K562 (cell line): ENCODE results near the gene ZNF69. TPM values are rescaled to one million over a fixed set of nuclear protein-coding genes. Genes with fewer than 3 reads are reported as not detected.

Experiments
- CBFA2T3 ChIP-seq: fragments of 450-650 bp; IDR thresholded peaks from 2 replicates; pipeline ENCODE4 v1.6.1; 2017
- CREM ChIP-seq: IDR thresholded peaks from 2 replicates; pipeline ENCODE4 v1.6.1; 2014; ENCODE audit warnings: antibody characterized with exemption, low read depth
- MTA2 ChIP-seq: fragments of 450-650 bp; IDR thresholded peaks from 2 replicates; pipeline ENCODE4 v1.6.1; 2016; ENCODE audit warnings: low read depth
- NONO ChIP-seq, 2 experiments: fragments of 200-400 bp in 1 of 2; fragments of 450-650 bp in 1 of 2; formaldehyde crosslinking in 1 of 2; IDR thresholded peaks; 2 replicates each; pipeline ENCODE4 v1.6.1; 2017; ENCODE audit warnings: low read depth in 2 of 2, mild to moderate bottlenecking in 2 of 2, moderate library complexity in 2 of 2, low read length in 1 of 2
- OTX1 ChIP-seq: fragments of 450-650 bp; formaldehyde crosslinking; IDR thresholded peaks from 2 replicates; pipeline ENCODE4 v1.4.0; 2022; ENCODE audit warnings: mild to moderate bottlenecking
- POLR2B ChIP-seq: fragments of 450-650 bp; IDR thresholded peaks from 2 replicates; pipeline ENCODE4 v1.6.1; 2018; ENCODE audit warnings: low read depth; ENCODE audit not compliant: partially characterized antibody
- RBM22 ChIP-seq: fragments of 200-400 bp; formaldehyde crosslinking; IDR thresholded peaks from 2 replicates; pipeline ENCODE4 v1.6.1; 2018; ENCODE audit warnings: low read length, low read depth; ENCODE audit not compliant: poor library complexity, severe bottlenecking
- SPI1 ChIP-seq: IDR thresholded peaks from 2 replicates; pipeline ENCODE4 v1.6.1; 2011; ENCODE audit warnings: low read depth, low read length, control low read depth, borderline replicate concordance
- ZNF165 ChIP-seq: fragments of 250-450 bp; sonication (Bioruptor Pico); IDR thresholded peaks from 2 replicates; pipeline ENCODE4 v1.4.0; 2020; ENCODE audit warnings: borderline replicate concordance
- ZNF830 ChIP-seq: fragments of 250-450 bp; sonication (Bioruptor Pico); IDR thresholded peaks from 2 replicates; pipeline ENCODE4 v1.5.0; 2021; ENCODE audit warnings: mild to moderate bottlenecking
- polyA plus RNA-seq, 8 experiments: library from polyadenylated mRNA; depleted of rRNA in 4 of 8; stranded (reverse) in 5 of 8; unstranded in 3 of 8; fragments of >200 nt; fragmentation: Nextera tagmentation in 2 of 8; fragmentation: Illumina TruSeq in 1 of 8; extraction: Ambion mirVana in 2 of 8; extraction: Trizol in 1 of 8; gene quantifications; 2 replicates each; pipeline versions ENCODE4 v1.2.1 to v1.2.3, GENCODE V29; 2011 to 2014; ENCODE audit warnings: inconsistent platforms in 1 of 8, missing spikeins in 1 of 8
- total RNA-seq, 7 experiments: library from RNA; depleted of rRNA in 6 of 7; stranded (reverse); fragments of >200 nt in 6 of 7; fragmentation: Illumina TruSeq in 2 of 7; extraction: Trizol in 2 of 7; gene quantifications; 2 replicates each; pipeline versions ENCODE4 v1.2.1 to v1.2.3, GENCODE V29; 2011 to 2021; ENCODE audit warnings: low replicate concordance in 1 of 7
- TF ChIP-seq, protein P1 (sequence below): fragments of 250-450 bp; sonication (Bioruptor Pico); IDR thresholded peaks from 2 replicates; pipeline ENCODE4 v1.8.0; 2021; ENCODE audit warnings: mild to moderate bottlenecking, moderate library complexity
- TF ChIP-seq, protein P2 (sequence below): sonication (generic); formaldehyde crosslinking; IDR thresholded peaks from 2 replicates; pipeline ENCODE4 v1.8.0; 2022; ENCODE audit warnings: mild to moderate bottlenecking, missing genetic modification reagents
- TF ChIP-seq, protein P3 (sequence below): fragments of 200-800 bp; sonication (Bioruptor generic); IDR thresholded peaks from 2 replicates; pipeline ENCODE4 v1.6.1; 2016; ENCODE audit warnings: missing genetic modification characterization, missing compliant biosample characterization
- TF ChIP-seq, protein P4 (sequence below): fragments of 450-650 bp; IDR thresholded peaks from 2 replicates; pipeline ENCODE4 v1.6.1; 2017; ENCODE audit warnings: antibody characterized with exemption

The ZNF69 gene
- total and polyA plus RNA-seq, 9 of the 15 experiments (the other 6 are each of a cell fraction or from before 2014, with no cell fraction given), result 2.3 to 5.4 (median 3.6) TPM

DNA sequence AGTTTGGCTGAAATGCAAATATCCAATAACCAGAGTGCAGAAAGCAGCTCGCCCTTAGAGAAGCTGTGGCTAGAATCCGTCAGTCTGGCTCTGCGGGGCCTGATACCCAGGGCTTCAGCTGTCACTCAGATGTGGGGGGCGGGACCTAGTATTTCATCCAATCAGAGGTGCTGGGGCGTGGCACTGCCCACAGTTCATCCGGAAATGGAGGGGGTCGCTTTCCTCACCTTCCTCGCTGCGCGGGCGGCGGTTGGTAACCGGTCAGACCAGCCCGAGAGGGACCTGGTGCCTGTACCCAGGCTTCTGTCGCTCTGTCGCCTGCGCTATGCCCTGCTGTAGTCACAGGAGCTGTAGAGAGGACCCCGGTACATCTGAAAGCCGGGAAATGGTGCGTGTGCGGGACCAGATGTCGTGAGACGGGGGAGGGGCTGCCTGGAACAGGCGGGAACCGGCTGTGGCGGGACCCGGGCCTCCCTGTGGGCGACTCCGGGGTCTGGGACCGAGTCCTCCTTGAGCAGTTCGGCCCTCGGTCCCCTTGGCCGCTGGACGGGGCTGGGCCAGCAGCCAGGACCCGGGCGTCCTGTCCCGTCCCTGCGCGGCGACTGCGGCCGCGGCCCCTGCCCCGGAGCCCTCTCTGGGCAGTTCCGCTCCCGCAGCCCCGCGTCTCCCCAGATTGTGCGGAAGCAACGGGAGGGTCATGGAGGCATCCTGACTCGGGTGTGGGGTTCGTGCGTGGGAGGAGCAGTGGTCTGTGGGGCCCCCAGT lies 37.5 kb downstream of the ZNF69 start, which contains the start of gene ZNF700 (continued):
- TF ChIP-seq SPI1 (peak; percentile 40; the same call in 1 of the 2 replicates), ZNF830 (no peak), MTA2 (0 out of 2 replicates have a peak, but pooled peaks have one; percentile 8), RBM22 (peak; percentile 48), POLR2B (peak; percentile 93), CBFA2T3 (no peak), CREM (peak; percentile 54), NONO (IDR thresholded peaks at IDR 0.05; ENCODE audit: low read depth in 2 of 2, low read length in 1 of 2) (peak; percentile 20 to 33; a peak in 2 of 4 replicates), ZNF165 (CRISPR knock-in tag) (no peak), OTX1 (no peak)
- TF ChIP-seq, protein P1, sequence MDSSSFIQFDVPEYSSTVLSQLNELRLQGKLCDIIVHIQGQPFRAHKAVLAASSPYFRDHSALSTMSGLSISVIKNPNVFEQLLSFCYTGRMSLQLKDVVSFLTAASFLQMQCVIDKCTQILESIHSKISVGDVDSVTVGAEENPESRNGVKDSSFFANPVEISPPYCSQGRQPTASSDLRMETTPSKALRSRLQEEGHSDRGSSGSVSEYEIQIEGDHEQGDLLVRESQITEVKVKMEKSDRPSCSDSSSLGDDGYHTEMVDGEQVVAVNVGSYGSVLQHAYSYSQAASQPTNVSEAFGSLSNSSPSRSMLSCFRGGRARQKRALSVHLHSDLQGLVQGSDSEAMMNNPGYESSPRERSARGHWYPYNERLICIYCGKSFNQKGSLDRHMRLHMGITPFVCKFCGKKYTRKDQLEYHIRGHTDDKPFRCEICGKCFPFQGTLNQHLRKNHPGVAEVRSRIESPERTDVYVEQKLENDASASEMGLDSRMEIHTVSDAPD, result no peak
- TF ChIP-seq, protein P2, sequence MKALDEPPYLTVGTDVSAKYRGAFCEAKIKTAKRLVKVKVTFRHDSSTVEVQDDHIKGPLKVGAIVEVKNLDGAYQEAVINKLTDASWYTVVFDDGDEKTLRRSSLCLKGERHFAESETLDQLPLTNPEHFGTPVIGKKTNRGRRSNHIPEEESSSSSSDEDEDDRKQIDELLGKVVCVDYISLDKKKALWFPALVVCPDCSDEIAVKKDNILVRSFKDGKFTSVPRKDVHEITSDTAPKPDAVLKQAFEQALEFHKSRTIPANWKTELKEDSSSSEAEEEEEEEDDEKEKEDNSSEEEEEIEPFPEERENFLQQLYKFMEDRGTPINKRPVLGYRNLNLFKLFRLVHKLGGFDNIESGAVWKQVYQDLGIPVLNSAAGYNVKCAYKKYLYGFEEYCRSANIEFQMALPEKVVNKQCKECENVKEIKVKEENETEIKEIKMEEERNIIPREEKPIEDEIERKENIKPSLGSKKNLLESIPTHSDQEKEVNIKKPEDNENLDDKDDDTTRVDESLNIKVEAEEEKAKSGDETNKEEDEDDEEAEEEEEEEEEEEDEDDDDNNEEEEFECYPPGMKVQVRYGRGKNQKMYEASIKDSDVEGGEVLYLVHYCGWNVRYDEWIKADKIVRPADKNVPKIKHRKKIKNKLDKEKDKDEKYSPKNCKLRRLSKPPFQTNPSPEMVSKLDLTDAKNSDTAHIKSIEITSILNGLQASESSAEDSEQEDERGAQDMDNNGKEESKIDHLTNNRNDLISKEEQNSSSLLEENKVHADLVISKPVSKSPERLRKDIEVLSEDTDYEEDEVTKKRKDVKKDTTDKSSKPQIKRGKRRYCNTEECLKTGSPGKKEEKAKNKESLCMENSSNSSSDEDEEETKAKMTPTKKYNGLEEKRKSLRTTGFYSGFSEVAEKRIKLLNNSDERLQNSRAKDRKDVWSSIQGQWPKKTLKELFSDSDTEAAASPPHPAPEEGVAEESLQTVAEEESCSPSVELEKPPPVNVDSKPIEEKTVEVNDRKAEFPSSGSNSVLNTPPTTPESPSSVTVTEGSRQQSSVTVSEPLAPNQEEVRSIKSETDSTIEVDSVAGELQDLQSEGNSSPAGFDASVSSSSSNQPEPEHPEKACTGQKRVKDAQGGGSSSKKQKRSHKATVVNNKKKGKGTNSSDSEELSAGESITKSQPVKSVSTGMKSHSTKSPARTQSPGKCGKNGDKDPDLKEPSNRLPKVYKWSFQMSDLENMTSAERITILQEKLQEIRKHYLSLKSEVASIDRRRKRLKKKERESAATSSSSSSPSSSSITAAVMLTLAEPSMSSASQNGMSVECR (CRISPR knock-in tag), result peak; percentile 80
- TF ChIP-seq, protein P3, sequence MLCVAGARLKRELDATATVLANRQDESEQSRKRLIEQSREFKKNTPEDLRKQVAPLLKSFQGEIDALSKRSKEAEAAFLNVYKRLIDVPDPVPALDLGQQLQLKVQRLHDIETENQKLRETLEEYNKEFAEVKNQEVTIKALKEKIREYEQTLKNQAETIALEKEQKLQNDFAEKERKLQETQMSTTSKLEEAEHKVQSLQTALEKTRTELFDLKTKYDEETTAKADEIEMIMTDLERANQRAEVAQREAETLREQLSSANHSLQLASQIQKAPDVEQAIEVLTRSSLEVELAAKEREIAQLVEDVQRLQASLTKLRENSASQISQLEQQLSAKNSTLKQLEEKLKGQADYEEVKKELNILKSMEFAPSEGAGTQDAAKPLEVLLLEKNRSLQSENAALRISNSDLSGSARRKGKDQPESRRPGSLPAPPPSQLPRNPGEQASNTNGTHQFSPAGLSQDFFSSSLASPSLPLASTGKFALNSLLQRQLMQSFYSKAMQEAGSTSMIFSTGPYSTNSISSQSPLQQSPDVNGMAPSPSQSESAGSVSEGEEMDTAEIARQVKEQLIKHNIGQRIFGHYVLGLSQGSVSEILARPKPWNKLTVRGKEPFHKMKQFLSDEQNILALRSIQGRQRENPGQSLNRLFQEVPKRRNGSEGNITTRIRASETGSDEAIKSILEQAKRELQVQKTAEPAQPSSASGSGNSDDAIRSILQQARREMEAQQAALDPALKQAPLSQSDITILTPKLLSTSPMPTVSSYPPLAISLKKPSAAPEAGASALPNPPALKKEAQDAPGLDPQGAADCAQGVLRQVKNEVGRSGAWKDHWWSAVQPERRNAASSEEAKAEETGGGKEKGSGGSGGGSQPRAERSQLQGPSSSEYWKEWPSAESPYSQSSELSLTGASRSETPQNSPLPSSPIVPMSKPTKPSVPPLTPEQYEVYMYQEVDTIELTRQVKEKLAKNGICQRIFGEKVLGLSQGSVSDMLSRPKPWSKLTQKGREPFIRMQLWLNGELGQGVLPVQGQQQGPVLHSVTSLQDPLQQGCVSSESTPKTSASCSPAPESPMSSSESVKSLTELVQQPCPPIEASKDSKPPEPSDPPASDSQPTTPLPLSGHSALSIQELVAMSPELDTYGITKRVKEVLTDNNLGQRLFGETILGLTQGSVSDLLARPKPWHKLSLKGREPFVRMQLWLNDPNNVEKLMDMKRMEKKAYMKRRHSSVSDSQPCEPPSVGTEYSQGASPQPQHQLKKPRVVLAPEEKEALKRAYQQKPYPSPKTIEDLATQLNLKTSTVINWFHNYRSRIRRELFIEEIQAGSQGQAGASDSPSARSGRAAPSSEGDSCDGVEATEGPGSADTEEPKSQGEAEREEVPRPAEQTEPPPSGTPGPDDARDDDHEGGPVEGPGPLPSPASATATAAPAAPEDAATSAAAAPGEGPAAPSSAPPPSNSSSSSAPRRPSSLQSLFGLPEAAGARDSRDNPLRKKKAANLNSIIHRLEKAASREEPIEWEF, result no peak
- TF ChIP-seq, protein P4, sequence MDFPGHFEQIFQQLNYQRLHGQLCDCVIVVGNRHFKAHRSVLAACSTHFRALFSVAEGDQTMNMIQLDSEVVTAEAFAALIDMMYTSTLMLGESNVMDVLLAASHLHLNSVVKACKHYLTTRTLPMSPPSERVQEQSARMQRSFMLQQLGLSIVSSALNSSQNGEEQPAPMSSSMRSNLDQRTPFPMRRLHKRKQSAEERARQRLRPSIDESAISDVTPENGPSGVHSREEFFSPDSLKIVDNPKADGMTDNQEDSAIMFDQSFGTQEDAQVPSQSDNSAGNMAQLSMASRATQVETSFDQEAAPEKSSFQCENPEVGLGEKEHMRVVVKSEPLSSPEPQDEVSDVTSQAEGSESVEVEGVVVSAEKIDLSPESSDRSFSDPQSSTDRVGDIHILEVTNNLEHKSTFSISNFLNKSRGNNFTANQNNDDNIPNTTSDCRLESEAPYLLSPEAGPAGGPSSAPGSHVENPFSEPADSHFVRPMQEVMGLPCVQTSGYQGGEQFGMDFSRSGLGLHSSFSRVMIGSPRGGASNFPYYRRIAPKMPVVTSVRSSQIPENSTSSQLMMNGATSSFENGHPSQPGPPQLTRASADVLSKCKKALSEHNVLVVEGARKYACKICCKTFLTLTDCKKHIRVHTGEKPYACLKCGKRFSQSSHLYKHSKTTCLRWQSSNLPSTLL, result no peak
